NCI-H2107 treated with DMSO at 0.1 percent for 48 hours (cell line): Measurements from ENCODE around the gene MST1R.

Experiments used
- DNase-seq: peaks from one replicate; lab custom pipeline; 2025; ENCODE audit not compliant: unreplicated experiment; lab: John Stamatoyannopoulos, UW

The MST1R gene

DNA sequence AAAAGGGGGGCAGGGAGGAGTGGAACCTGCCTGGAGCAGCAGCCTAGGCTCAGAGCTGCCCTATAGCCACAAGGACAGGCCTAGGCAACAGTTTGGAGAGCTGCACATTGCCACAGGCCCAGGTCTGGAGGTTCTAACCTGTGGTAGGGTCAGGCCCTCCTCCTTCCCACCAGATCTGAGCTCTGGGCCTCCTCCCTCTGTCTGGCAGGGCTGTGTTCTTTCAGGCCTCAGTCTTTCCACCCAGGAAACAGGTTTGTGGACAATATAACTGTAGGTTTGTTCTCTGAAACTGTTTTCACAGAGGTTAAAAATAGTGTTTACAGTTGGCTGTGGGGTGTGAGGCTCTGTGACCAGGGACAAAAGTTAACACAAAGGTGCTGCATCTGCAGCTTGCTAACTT is 25.0 kb downstream of the MST1R start:
- no peak for DNase-seq

- no peak for DNase-seq
These were observed 26.0 kb downstream of the MST1R start for GRCh38 chr3:49877716-49878115.

DNA sequence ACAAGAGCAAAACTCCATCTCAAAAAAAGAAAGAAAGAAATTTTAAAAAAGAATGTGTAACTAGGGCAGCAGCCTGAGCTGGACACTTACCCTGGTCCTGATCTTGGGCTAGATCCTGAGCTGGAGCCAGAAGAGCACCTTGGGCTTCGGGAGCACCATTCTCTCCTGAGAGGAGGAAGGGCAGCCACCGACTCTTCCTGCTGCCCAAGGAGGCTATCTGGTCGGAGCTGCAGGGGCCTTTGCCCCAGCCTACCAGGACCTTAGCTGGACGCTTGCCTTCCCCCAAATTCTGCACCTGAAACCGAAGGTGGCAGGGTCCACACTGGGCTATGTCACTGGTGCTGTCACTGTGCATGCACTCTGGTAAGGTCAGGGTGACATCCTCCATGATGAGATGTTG is 27.1 kb downstream of the MST1R start:
- DNase-seq = no peak

GRCh38 chr3:49873623-49874022 is 30.1 kb downstream of the MST1R start:
- no peak for DNase-seq

DNA sequence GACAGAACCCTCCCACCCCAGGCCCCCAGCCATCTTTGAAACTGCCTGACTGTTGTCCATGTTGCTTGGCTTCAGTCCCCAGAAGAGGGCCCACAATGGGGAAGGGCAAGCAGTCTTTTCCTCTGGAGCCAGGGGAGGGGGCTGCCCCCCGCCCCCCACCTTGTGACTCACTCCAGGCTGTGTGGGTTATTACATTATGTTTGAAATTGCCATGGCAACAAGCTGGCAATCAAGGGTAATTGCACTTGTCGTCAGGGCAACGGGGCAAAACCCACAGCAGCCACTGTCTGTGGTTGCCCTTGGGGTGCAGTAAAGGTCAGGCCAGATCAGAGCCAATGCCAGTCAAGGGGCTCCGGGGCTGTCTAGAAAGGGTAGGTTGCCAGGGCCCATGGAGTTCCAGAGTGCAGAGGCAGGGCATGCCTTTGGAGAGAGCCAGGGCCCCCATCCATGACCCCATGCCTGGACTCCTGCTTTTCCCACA is 30.8 kb downstream of the MST1R start:
- no peak for DNase-seq

GRCh38 chr3:49871531-49872153 is 32.0 kb downstream of the MST1R start:
- DNase-seq = no peak

- no peak for DNase-seq
These were observed 34.0 kb downstream of the MST1R start, which contains the start of gene CAMKV for GRCh38 chr3:49869525-49870126. CAMKV (minus strand) TSS chr3:49869906; CDS start chr3:49862388, 7,518 bp downstream.

DNA sequence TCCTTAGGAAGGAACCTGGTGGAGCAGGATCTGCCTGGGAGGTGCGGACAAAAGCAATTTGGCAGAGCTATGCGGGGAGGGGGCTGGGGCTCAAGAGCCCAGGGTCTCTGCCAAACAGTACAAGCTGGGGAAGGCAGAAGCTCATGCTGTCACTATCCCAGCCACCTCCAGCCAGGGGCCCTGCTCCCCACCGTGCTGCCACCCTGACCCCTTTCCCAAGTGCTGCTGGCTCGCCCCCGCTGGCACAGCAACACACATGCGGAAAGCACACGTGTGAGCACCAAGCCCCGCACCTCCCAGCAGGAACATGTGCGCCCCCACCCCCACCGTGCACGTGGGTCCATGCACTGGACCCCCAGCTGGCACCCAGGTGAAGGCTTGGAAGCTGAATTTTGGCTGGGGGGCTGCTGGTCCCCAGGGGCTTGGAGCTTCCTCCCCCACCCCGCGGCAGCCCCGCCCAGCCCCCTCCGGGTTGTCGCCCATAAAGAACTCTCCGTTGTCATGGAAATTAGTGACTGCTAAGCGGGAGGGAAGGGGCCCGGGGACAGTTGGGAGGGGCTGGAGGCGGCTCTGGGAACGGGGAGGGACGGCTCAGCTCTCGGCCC is 34.7 kb downstream of the MST1R start:
- DNase-seq = no peak

- DNase-seq = no peak
These were observed 35.8 kb downstream of the MST1R start for GRCh38 chr3:49867871-49868321.

DNA sequence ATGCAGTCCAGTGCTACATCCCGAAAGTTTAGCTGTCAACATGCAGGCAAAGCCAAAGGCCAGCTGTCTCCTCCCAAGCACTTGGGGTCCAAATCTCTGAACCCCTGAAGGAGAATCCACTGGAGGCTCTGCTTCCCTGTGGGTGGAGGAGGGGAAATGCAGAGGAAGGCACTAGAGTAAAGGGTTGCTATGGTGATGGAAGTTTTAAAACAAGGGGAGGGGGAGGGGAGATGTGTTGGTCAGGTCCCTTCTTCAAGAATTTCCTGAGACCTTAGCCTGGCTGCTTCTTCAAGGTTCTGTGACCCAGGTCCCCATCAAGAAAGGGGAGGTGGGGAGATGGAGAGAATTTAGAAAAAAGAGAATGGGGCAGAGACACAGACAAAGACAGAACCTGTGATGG is 36.3 kb downstream of the MST1R start:
- no peak for DNase-seq

GRCh38 chr3:49865198-49865784 is 38.4 kb downstream of the MST1R start:
- no peak for DNase-seq

GRCh38 chr3:49864505-49864904 is 39.2 kb downstream of the MST1R start:
- DNase-seq = no peak

DNA sequence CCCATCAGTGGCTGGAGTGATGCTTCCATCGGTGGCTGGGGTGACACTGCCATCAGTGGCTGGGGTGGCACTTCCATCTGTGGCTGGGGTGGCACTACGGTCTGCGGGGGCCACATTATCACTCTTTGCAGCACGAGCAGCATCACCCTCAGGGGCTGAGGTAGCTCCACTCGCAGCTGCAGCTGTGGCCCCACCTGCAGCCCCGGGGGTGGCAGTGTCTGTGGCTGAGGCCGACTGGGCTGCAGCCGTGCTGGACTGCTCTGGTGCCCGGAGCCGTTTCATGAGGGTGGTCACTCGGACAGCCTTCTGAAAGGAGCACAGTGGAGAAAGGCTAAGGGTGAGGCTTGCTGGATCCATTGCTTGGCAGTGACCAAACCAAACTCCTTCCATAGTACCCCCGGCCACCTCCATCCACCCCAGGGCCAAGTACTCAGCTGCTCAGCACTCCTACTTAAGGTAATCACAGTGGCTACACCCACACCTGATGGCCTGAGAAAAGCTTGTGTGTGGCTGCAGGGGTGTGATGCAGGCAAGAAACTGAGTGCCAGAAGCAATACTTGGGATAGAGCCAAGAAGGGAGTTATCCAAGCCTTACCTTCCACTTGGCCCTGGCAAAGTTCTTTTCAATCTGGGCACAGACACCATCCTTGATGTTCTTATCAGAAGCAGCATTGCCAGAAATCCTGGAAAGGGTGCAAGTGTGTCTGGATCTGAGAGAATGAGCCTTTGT is 43.9 kb downstream of the MST1R start:
- no peak for DNase-seq

GRCh38 chr3:49856181-49857005 is 47.3 kb downstream of the MST1R start, which contains the start of gene TRAIP:
TRAIP (minus strand) TSS chr3:49856564; CDS start chr3:49856453, 111 bp downstream.
- DNase-seq = peak; percentile 76

DNA sequence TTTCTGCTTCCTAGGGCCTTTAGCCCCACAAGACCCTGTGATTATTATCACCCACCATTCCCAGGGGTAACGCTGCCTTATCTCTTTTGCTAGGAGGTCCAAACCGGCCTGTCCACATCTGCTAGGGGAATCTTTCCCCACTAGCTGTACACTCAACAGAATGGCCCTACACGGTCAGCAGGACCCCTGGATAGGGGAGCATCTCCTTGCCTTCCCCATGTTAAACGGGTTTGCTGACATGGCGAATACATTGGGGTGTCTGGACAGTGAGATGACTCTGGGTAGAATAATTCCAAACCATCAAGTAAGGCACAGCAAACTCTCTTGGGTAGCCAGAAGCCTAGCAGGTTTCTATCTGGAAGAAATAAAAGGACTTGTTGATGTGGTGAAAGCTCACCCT is 48.0 kb downstream of the MST1R start:
- no peak for DNase-seq

DNA sequence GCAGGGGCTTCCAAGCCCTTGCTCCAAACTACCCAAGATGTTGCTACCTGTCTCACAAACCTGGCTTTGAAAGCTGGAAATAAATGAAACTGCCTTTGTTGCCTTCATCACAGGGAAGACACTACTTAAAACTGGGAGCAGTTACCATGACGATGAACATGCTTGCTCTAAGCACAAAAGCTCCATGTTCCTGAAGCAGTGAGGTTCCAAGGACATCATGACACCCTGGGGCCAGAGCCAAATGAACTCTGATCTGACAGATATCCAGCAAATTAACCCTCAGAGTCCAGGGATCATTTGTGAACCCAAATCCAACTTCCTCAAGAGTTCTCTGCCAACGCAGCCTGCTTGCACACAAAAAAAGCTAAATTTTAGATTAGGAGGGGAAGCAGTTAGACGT is 58.0 kb downstream of the MST1R start:
- no peak for DNase-seq

GRCh38 chr3:49844464-49845183 is 59.0 kb downstream of the MST1R start:
- DNase-seq = no peak

DNA sequence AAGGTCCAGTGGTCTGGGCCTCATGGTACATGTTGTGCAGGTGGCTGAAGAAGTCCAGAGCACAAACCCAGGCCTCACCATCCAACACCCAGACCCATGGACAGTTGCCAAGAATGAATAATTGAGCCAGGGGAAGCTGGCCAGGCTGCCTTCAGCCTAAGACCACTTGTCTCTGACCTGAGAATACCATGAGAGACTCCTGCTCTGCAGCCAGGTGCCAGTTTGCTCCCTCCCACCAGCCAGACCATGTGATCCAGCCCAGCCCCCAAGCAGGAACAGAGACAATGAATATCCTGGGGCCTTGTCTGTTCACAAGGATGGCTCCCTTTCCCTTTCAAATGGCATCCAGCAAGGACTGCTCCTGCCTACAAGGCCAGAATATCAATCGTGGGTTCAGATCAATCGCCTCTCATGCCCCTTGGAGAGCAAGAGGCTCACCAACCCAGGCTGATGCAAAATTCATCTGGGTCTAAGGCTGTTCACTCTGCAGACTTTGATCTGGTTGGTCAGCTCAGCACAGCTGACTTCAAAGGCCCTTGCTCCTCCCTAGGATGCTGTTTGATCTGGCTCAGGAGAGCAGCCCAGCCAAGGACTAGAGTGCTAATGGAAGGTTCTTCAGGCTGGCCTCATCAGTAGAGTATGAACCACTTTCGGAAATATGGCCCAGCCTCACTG is 60.7 kb downstream of the MST1R start:
- no peak for DNase-seq

- no peak for DNase-seq
These were observed 61.9 kb downstream of the MST1R start for GRCh38 chr3:49841806-49842205.
